GM12878 (cell line): ENCODE measurements around the gene NT5C3A.

Source experiments
- CBFB ChIP-seq: IDR thresholded peaks from 2 replicates; pipeline ENCODE4 v1.6.1; 2016; ENCODE audit warnings: antibody characterized with exemption, low read depth
- CHD2 ChIP-seq: IDR thresholded peaks from 2 replicates; pipeline ENCODE4 v1.6.1; 2011; ENCODE audit warnings: low read depth, low read length, improper control_type of control experiment, borderline replicate concordance
- CREB1 ChIP-seq: IDR thresholded peaks from 2 replicates; pipeline ENCODE4 v1.6.1; 2012; ENCODE audit warnings: low read depth, mild to moderate bottlenecking, inconsistent platforms
- CREM ChIP-seq: IDR thresholded peaks from 2 replicates; pipeline ENCODE4 v1.6.1; 2014; ENCODE audit warnings: antibody characterized with exemption, low read depth
- CTCF ChIP-seq, 3 experiments: IDR thresholded peaks in 2 of 3; conservative IDR thresholded peaks in 1 of 3; 2 replicates each; pipeline ENCODE4 v1.5.1; 2011; ENCODE audit warnings: low read depth in 3 of 3, low read length in 3 of 3, mild to moderate bottlenecking in 3 of 3, control low read depth in 2 of 3, moderate library complexity in 2 of 3, inconsistent platforms in 1 of 3, mixed read lengths in 1 of 3; ENCODE audit not compliant: control insufficient read depth in 2 of 3, insufficient read depth in 1 of 3; ENCODE audit errors: extremely low read depth in 1 of 3
- EZH2 ChIP-seq: IDR thresholded peaks from 2 replicates; pipeline ENCODE4 v1.6.1; 2012; ENCODE audit warnings: low read depth, mild to moderate bottlenecking, control low read depth, inconsistent platforms, low read length, borderline replicate concordance; ENCODE audit not compliant: control insufficient read depth
- HDAC6 ChIP-seq: fragments of 200-600 bp; sonication (generic); IDR thresholded peaks from one replicate; pipeline ENCODE4 v1.8.0; 2017; ENCODE audit warnings: antibody characterized with exemption; ENCODE audit not compliant: unreplicated experiment
- POLR2A ChIP-seq: IDR thresholded peaks from 2 replicates; pipeline ENCODE4 v1.6.1; 2011; ENCODE audit warnings: low read depth, mild to moderate bottlenecking, low read length
- SIN3A ChIP-seq: IDR thresholded peaks from 2 replicates; pipeline ENCODE4 v1.6.1; 2012; ENCODE audit warnings: low read depth, low read length, improper control_type of control experiment
- SIX5 ChIP-seq: IDR thresholded peaks from 2 replicates; pipeline ENCODE4 v1.6.1; 2011; ENCODE audit warnings: mild to moderate bottlenecking, low read depth, low read length, moderate library complexity; ENCODE audit not compliant: severe bottlenecking
- STAT1 ChIP-seq: fragments of 450-650 bp; conservative IDR thresholded peaks from 2 replicates; pipeline ENCODE4 v1.6.1; 2014; ENCODE audit warnings: antibody characterized with exemption, mild to moderate bottlenecking
- SUZ12 ChIP-seq: fragments of 200-600 bp; sonication (generic); IDR thresholded peaks from one replicate; pipeline ENCODE4 v1.6.1; 2018; ENCODE audit warnings: antibody characterized with exemption, mild to moderate bottlenecking; ENCODE audit not compliant: unreplicated experiment
- TAF1 ChIP-seq: IDR thresholded peaks from 2 replicates; pipeline ENCODE4 v1.6.1; 2011; ENCODE audit warnings: mild to moderate bottlenecking, low read depth, low read length, borderline replicate concordance
- ZBTB40 ChIP-seq: fragments of 450-650 bp; IDR thresholded peaks from 2 replicates; pipeline ENCODE4 v1.6.1; 2016; ENCODE audit warnings: mild to moderate bottlenecking, moderate library complexity, borderline replicate concordance

DNA sequence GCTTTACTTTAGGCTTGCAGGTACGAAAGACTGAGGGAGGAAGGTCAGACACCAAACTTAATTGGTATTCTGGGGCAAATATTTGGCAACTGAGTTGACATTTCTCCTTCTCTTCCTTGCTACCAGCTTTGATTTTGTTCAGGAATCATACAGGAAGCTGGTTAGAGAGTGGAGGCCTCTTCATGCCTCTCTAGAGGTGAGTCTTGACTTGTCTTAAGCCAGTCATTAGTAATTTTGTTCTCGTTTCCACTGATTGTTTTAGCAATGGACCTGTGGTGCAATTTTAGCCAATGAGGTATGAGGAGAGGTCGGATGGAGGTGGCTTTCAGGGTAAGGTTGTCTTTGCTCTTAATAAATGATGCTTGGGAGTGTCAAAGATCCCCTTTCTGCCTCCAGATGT lies 49.0 kb upstream of the NT5C3A start:
- TF ChIP-seq SIX5 (no peak), SUZ12 (no peak), STAT1 (no peak), SIN3A (no peak), EZH2 (no peak), TAF1 (no peak), HDAC6 (no peak), CTCF (IDR thresholded peaks at IDR 0.05 in 2 of 3, conservative IDR thresholded peaks at IDR 0.05 in 1 of 3; ENCODE audit: control insufficient read depth in 2 of 3, extremely low read depth in 1 of 3, insufficient read depth in 1 of 3, low read depth in 3 of 3, low read length in 3 of 3) (no peak), CREM (no peak), CREB1 (no peak), CHD2 (no peak), ZBTB40 (no peak), POLR2A (no peak), CBFB (no peak)
